ENCODE data around the gene MRPS34. TPM values are rescaled to one million over a fixed set of nuclear protein-coding genes. Genes with fewer than 3 reads are reported as not detected.

The MRPS34 gene
- total RNA-seq, 1 donor from 2014 or later = 141 TPM

DNA sequence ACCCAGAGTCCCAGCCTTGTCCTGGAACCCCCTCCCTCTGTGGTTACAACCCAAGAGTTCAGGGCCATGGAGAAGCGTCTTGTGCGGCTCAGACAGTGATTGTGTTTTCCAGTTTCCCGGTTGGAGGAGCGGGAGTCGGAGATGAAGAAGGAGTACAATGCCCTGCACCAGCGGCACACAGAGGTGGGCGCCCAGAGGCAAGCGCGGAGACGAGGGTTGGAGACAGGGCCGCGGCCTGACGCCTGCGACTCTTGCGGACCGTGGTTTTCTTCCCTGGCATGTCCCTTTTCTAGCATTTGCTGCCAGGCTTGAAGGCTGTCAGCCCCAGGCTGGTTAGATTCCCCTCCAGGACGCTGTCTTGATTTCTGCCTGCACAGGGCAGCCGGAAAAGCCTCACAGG is 43.9 kb downstream of the MRPS34 start:
- Mint-ChIP-seq H3K4me1 (no peaks in the 10 kb centered on the region), H3K36me3 (ENCODE audit: low read depth) (peaks cover 5% of the 10 kb centered on the region), H3K4me3 (no peak overlapping the region), H3K27ac (ENCODE audit: unreplicated experiment) (peak overlapping the region; percentile 50), H3K9me3 (no peaks in the 10 kb centered on the region), H3K27me3 (ENCODE audit: low read depth) (no peaks in the 10 kb centered on the region)
- DNase-seq (ENCODE audit: low read depth, low spot score) = no peak
- TF ChIP-seq CTCF (conservative IDR thresholded peaks at IDR 0.05) = no peak

DNA sequence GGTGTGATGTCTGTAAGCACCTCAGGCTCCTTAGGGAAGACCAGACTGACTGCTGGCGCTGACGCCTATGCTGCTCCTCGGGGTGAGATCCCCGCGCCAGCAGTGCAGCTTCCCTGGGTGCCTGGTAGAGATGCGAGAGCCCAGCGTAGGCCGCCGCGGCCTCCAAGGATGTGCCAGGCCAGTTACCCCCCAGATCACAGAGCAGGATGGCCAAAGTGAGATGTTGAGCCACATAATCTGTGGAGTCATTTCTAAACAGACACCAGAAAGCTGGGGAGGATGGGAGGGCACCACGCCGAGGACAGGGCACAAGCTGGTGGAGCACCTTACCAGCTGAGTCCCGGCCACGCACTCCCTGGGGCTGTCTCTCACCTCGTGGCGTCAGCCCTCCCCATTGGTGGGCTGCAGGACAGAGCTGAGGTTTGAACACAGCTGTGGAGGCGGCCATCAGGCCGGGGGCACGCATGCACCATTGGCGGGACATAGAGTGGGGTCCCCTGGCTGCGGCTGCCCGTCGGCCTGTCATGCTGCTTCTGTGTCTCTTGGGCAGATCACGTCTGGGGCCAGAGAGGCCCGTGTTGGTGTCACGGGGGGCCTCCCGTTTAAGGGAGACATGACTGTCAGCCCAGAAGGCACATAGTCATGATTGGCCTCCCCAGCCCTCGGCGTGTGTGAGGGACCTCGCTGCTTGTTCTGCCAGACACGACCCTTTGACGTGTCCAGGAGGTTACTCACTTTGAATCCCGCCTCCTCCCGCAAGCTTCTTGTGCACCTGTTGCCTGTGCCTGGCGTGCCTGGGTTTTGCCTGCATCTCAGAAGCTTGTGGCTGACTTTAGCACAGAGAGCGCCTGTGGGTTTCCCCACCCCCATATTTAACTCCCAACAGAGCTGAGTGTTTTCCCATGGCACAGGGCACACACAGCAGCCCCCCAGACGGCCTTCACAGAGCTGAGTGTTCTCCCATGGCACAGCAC is 45.0 kb downstream of the MRPS34 start:
- no peaks in the 10 kb centered on the region for H3K9me3 Mint-ChIP-seq
- H3K27me3 Mint-ChIP-seq (ENCODE audit: low read depth) = no peaks in the 10 kb centered on the region
- peaks cover 7% of the 10 kb centered on the region for H3K4me1 Mint-ChIP-seq
- no peak for TF ChIP-seq CTCF (conservative IDR thresholded peaks at IDR 0.05)
- peaks cover 5% of the 10 kb centered on the region for H3K36me3 Mint-ChIP-seq (ENCODE audit: low read depth)
- DNase-seq (ENCODE audit: low read depth, low spot score) = no peak
- no peak overlapping the region for H3K27ac Mint-ChIP-seq (ENCODE audit: unreplicated experiment)
- H3K4me3 Mint-ChIP-seq = no peak overlapping the region

- peaks cover 5% of the 10 kb centered on the region for H3K36me3 Mint-ChIP-seq (ENCODE audit: low read depth)
- H3K4me3 Mint-ChIP-seq = no peak overlapping the region
- no peaks in the 10 kb centered on the region for H3K9me3 Mint-ChIP-seq
- peak overlapping the region; percentile 3 for H3K27ac Mint-ChIP-seq (ENCODE audit: unreplicated experiment)
- H3K27me3 Mint-ChIP-seq (ENCODE audit: low read depth) = no peaks in the 10 kb centered on the region
- no peak for DNase-seq (ENCODE audit: low read depth, low spot score)
- H3K4me1 Mint-ChIP-seq = peaks cover 12% of the 10 kb centered on the region
- no peak for TF ChIP-seq CTCF (conservative IDR thresholded peaks at IDR 0.05)
Observed at GRCh38 chr16:1726661-1727502, 46.1 kb downstream of the MRPS34 start.

- no peaks in the 10 kb centered on the region for H3K27me3 Mint-ChIP-seq (ENCODE audit: low read depth)
- no peak for TF ChIP-seq CTCF (conservative IDR thresholded peaks at IDR 0.05)
- H3K9me3 Mint-ChIP-seq = no peaks in the 10 kb centered on the region
- H3K36me3 Mint-ChIP-seq (ENCODE audit: low read depth) = peaks cover 5% of the 10 kb centered on the region
- no peak overlapping the region for H3K27ac Mint-ChIP-seq (ENCODE audit: unreplicated experiment)
- H3K4me1 Mint-ChIP-seq = peaks cover 12% of the 10 kb centered on the region
- no peak for DNase-seq (ENCODE audit: low read depth, low spot score)
- no peak overlapping the region for H3K4me3 Mint-ChIP-seq
Observed at GRCh38 chr16:1724491-1724890, 48.4 kb downstream of the MRPS34 start.

GRCh38 chr16:1723450-1724147 is 49.3 kb downstream of the MRPS34 start:
- Mint-ChIP-seq H3K27me3 (ENCODE audit: low read depth) (no peaks in the 10 kb centered on the region), H3K9me3 (no peaks in the 10 kb centered on the region), H3K36me3 (ENCODE audit: low read depth) (peaks cover 5% of the 10 kb centered on the region), H3K4me3 (no peak overlapping the region), H3K4me1 (peaks cover 12% of the 10 kb centered on the region), H3K27ac (ENCODE audit: unreplicated experiment) (no peak overlapping the region)
- peak; percentile 51 for DNase-seq (ENCODE audit: low read depth, low spot score)
- peak; percentile 81 for TF ChIP-seq CTCF (conservative IDR thresholded peaks at IDR 0.05)

All from neural crest cell (in vitro differentiated cells).